ENCODE measurements around the gene CAPZB.

CAPZB gene

GRCh38 chr1:19373211-19374082 lies 111.9 kb downstream of the CAPZB start:
- DNase-seq (ENCODE audit: low read depth): no peak
- TF ChIP-seq CTCF (IDR thresholded peaks at IDR 0.05; ENCODE audit: low read depth, low read length, missing control alignments): no peak
- no peak overlapping the region for H3K4me3 ChIP-seq (ENCODE audit: low read depth, low read length)
- in situ Hi-C loops (cut with HindIII; ENCODE audit: low sequenced_read_pairs): no loop called here

GRCh38 chr1:19372602-19373001 lies 112.7 kb downstream of the CAPZB start:
- H3K4me3 ChIP-seq (ENCODE audit: low read depth, low read length): no peak overlapping the region
- DNase-seq (ENCODE audit: low read depth): no peak
- no peak for TF ChIP-seq CTCF (IDR thresholded peaks at IDR 0.05; ENCODE audit: low read depth, low read length, missing control alignments)
- in situ Hi-C loops (cut with HindIII; ENCODE audit: low sequenced_read_pairs): no loop called here

- TF ChIP-seq CTCF (IDR thresholded peaks at IDR 0.05; ENCODE audit: low read depth, low read length, missing control alignments): no peak
- in situ Hi-C loops (cut with HindIII; ENCODE audit: low sequenced_read_pairs): no loop called here
- H3K4me3 ChIP-seq (ENCODE audit: low read depth, low read length): no peak overlapping the region
Measured at GRCh38 chr1:19372136-19372514, 113.2 kb downstream of the CAPZB start.

GRCh38 chr1:19371226-19372135 lies 113.9 kb downstream of the CAPZB start:
- TF ChIP-seq CTCF (IDR thresholded peaks at IDR 0.05; ENCODE audit: low read depth, low read length, missing control alignments): no peak
- no peak for DNase-seq (ENCODE audit: low read depth)
- H3K4me3 ChIP-seq (ENCODE audit: low read depth, low read length): no peak overlapping the region
- in situ Hi-C loops (cut with HindIII; ENCODE audit: low sequenced_read_pairs): no loop called here

More at GRCh38 chr1:19372136-19372514, 113.2 kb downstream of the CAPZB start:
- DNase-seq (ENCODE audit: low read depth): no peak

- TF ChIP-seq CTCF (IDR thresholded peaks at IDR 0.05; ENCODE audit: low read depth, low read length, missing control alignments): no peak
- no peak overlapping the region for H3K4me3 ChIP-seq (ENCODE audit: low read depth, low read length)
Measured at GRCh38 chr1:19370453-19371170, 114.7 kb downstream of the CAPZB start.

More at GRCh38 chr1:19370453-19371170, 114.7 kb downstream of the CAPZB start:
- no peak for DNase-seq (ENCODE audit: low read depth)
- in situ Hi-C loops (cut with HindIII; ENCODE audit: low sequenced_read_pairs): no loop called here

Measured in astrocyte of the cerebellum (primary cell).